GM21447 (cell line): ENCODE data around the gene IGSF9B.

Experiments used
- ATAC-seq: cut with Tn5 transposase; IDR thresholded peaks from one replicate; pipeline ENCODE4 v1.9.1; 2021; ENCODE audit not compliant: unreplicated experiment

Gene IGSF9B

GRCh38 chr11:133922078-133922870 is 34.5 kb downstream of the IGSF9B start:
- no peak for ATAC-seq

GRCh38 chr11:133921513-133921912 is 35.3 kb downstream of the IGSF9B start:
- no peak for ATAC-seq

GRCh38 chr11:133921026-133921425 is 35.7 kb downstream of the IGSF9B start:
- no peak for ATAC-seq

GRCh38 chr11:133920109-133920990 is 36.4 kb downstream of the IGSF9B start:
- no peak for ATAC-seq

- no peak for ATAC-seq
Observed at GRCh38 chr11:133919330-133920108, 37.2 kb downstream of the IGSF9B start.

GRCh38 chr11:133918608-133919260 is 38.0 kb downstream of the IGSF9B start:
- no peak for ATAC-seq

- no peak for ATAC-seq
Observed at GRCh38 chr11:133917921-133918607, 38.7 kb downstream of the IGSF9B start.

GRCh38 chr11:133916784-133917440 is 39.9 kb downstream of the IGSF9B start:
- no peak for ATAC-seq

GRCh38 chr11:133913761-133914160 is 43.0 kb downstream of the IGSF9B start:
- no peak for ATAC-seq

- ATAC-seq, result no peak
Observed at GRCh38 chr11:133911171-133911570, 45.6 kb downstream of the IGSF9B start.

- no peak for ATAC-seq
Observed at GRCh38 chr11:133910101-133910500, 46.7 kb downstream of the IGSF9B start.

- no peak for ATAC-seq
Observed at GRCh38 chr11:133908827-133909226, 47.9 kb downstream of the IGSF9B start.

GRCh38 chr11:133907841-133908241 is 48.9 kb downstream of the IGSF9B start:
- no peak for ATAC-seq

- no peak for ATAC-seq
Observed at GRCh38 chr11:133907216-133907615, 49.6 kb downstream of the IGSF9B start.

- no peak for ATAC-seq
Observed at GRCh38 chr11:133906746-133907145, 50.0 kb downstream of the IGSF9B start.

GRCh38 chr11:133906241-133906640 is 50.5 kb downstream of the IGSF9B start:
- no peak for ATAC-seq

GRCh38 chr11:133905677-133906156 is 51.1 kb downstream of the IGSF9B start:
- ATAC-seq, result no peak

GRCh38 chr11:133904818-133905515 is 51.8 kb downstream of the IGSF9B start:
- ATAC-seq, result no peak
